NCI-H526 (cell line): ENCODE results near the gene SLC11A1.

Experiments
- DNase-seq, 2 experiments: peaks; one replicate each; lab custom pipeline; 2025; lab: John Stamatoyannopoulos, UW

The SLC11A1 gene

GRCh38 chr2:218435003-218435982 is 53.2 kb downstream of the SLC11A1 start:
- DNase-seq = no peak

- no peak for DNase-seq
Measured at GRCh38 chr2:218436992-218437391, 54.9 kb downstream of the SLC11A1 start.

- no peak for DNase-seq
Measured at GRCh38 chr2:218437969-218438368, 55.9 kb downstream of the SLC11A1 start.

GRCh38 chr2:218438596-218438995 is 56.5 kb downstream of the SLC11A1 start:
- no peak for DNase-seq

- DNase-seq = no peak
Measured at GRCh38 chr2:218444692-218445357, 62.8 kb downstream of the SLC11A1 start.

- DNase-seq = no peak
Measured at GRCh38 chr2:218445602-218446001, 63.5 kb downstream of the SLC11A1 start.
